ENCODE measurements around the gene EPHA3.

DNA sequence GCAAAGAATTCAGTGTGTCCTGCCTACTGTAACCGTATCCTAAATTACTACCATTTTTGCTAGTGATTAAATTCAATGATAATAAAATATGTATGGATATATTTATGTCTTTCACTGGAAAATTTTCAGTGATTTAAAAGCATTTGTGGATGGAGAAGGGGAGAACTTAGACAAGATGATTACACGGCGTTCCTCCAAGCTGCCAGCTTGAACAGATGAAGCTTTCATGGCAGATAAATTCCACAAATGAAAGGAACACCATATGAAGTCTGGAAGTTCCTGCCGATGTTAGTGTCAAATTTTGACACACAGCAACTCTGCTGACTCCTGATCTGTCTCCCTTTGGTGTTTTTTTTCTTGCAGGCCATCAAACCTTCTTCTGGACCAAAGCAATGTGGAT, 364.7 kb downstream of the EPHA3 start:
- TF ChIP-seq GATA2 (IDR thresholded peaks at IDR 0.05; ENCODE audit: low read depth, low read length) (no peak), GATA3 (IDR thresholded peaks at IDR 0.05; ENCODE audit: low read depth, low read length) (no peak)

All from SH-SY5Y (cell line).